Cerebellar cortex (tissue), 1 donor: ENCODE measurements around the gene HMGB4.

ENCODE experiments used
- DNase-seq: peaks from one replicate; pipeline ENCODE4 v3.0.0-alpha.2; 2015; ENCODE audit warnings: low spot score

The HMGB4 gene

GRCh38 chr1:33863779-33864178 lies at the start of gene HMGB4:
HMGB4 (plus strand) TSS chr1:33864079; CDS start chr1:33864192, 113 bp downstream.
- no peak for DNase-seq

DNA sequence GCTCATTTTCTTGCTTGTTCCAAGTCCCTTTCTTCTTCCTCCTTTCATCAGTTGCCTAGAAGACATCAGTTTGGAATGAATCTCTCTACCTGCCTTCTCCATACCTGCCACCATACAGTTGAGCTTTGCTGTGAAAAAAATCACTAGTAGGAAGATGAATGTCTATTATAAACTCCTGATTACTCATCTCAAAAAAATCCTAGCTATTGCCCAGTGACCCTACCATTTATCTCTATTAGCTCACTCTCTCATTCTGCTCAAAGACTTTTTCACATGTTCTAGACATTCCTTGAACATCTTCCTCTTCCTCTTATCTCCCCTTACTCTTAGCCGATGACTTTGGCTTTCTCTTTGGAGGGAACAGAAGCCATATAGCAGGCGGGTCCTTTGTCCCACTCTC lies 49.7 kb upstream of the HMGB4 start:
- DNase-seq, result no peak

- DNase-seq, result no peak
Measured at GRCh38 chr1:33815061-33815460, 48.8 kb upstream of the HMGB4 start.

DNA sequence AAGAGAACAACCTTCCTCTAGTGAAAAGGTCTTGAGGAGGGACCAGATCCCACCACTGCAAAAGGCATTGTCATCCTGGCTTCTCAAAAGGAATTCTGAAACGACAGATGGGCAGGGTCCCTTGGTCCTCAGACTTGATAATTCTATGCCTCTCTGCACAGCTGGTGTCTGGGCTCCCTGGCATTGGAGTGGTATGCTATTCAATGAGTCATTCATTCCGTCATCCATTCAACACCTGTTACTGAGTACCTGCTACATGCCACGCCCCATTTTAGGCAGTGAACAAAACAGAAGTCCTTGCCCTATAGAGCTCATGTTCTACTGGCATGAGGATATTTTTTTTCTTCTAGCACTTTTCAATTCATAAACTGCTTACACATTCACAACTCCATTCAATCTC lies 45.8 kb upstream of the HMGB4 start:
- no peak for DNase-seq

GRCh38 chr1:33819290-33819912 lies 44.5 kb upstream of the HMGB4 start:
- no peak for DNase-seq

GRCh38 chr1:33819913-33820311 lies 44.0 kb upstream of the HMGB4 start:
- no peak for DNase-seq

GRCh38 chr1:33820804-33821203 lies 43.1 kb upstream of the HMGB4 start:
- DNase-seq, result no peak

DNA sequence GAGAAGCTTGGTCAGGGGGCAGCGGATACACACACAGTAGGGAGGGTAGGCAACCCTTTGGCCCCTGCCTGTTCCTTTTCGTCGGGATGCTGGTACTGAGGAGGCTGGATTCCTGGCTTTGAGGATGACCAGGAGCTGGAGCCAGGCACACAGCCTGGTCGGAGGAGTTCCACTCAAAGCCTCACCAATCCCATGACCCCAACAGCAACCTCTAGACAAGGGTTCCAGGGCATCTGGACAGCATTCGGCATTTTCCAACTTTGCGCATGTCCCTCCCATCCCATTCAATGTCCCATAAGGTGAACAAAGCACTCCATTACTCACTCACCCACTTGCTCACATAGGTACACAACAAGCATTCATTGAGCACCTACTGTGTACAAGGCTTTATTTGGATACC lies 42.6 kb upstream of the HMGB4 start:
- no peak for DNase-seq

GRCh38 chr1:33822396-33822795 lies 41.5 kb upstream of the HMGB4 start:
- DNase-seq, result no peak

GRCh38 chr1:33823401-33823800 lies 40.5 kb upstream of the HMGB4 start:
- no peak for DNase-seq

GRCh38 chr1:33823830-33824229 lies 40.0 kb upstream of the HMGB4 start:
- DNase-seq, result no peak

DNA sequence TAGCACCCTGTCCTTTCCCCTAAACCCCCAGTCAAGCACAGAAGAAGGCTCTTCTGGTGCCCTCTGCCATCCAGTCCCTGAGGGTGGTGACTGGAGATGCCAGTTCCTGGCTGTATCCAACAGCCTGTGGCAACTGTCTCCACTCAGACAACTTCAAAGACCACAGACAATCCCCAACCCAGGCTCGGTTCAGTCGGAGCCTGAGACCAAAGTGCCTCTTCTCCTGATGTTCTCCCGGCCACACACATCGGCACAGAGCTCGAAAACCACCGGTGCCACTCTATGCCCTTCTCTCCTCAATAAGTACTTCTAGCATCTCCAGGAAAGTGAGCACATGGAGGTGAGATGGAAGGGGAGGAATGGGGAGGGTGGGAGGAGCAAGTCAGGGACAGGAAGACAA lies 39.6 kb upstream of the HMGB4 start:
- DNase-seq, result no peak

- DNase-seq, result no peak
Measured at GRCh38 chr1:33824971-33825370, 38.9 kb upstream of the HMGB4 start.

DNA sequence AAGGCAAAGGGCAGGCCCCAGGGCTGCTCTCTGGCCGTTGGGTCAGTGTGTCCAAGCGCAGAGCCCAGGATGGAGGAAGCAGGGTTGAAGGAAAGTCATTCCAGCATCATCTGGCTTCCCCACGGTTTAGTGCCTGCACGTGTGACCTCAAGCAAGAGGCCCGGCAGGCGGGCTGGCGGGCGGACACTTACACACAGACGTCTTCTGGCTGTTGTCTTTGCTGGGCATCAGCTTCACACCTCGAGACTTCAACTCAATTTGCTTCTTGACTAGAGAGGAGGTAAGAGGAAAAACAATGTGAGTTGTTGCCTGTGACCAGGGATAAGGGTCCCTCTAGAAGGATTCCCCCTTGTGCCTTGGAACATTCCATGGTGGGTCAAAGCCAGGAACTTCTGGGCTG lies 38.4 kb upstream of the HMGB4 start:
- no peak for DNase-seq

DNA sequence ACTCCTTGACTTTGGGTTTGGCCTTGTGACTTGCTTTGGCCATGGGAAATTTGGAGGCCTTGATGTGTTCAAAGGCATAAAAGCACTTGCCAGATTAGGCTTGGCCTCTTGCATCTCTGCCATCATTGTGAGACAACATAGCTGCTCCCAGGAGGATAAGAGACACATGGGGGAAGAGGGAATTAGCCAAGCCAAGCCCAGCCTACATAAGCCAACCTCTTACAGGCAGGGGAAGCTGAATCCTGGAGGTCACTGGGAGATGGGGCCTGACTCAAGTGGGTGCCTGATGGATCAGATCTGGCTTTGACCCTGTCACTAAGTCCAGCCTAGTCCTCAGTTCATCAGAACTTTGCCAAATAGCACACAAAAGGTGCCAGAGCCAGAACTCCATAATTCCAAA lies 37.6 kb upstream of the HMGB4 start:
- DNase-seq, result no peak

GRCh38 chr1:33826711-33827110 lies 37.2 kb upstream of the HMGB4 start:
- no peak for DNase-seq

DNA sequence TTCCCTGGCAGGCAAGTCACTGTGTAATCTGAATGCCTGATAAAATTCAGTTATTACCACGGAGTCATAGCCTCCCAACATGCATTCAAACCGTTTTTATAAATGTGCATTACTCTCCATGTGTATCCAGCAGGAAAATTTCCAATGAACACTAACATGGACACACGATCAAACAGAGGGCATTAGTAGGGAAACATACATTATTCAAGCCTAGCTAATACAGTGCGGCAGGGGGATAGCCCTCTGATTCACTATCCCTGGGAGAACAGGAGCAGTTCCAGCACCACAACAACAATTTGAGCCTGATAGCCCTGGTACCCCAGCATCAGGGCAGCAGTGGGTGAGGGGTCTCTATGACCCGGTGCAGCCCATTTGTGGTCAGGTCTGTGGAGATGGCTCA lies 35.8 kb upstream of the HMGB4 start:
- no peak for DNase-seq

DNA sequence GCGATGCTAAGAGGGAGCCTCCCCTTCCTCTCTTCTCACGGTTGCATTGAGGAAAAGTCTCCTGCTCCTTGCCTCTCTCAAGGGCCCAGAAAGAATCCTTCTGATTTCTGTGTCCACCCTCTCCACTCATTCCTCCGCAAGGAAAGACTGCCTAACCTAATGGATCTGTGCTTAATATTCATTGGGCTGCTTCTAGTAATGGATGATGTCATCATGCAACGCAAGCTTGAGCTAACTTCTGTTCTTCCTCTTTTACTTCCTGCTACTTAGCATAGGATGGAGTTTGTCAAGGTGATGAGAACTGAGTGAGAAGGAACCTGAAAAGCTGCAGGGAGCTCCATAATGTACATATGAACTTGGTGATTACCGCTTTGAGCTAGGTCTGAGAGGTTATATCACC lies 35.2 kb upstream of the HMGB4 start:
- DNase-seq, result no peak

GRCh38 chr1:33836911-33837310 lies 27.0 kb upstream of the HMGB4 start:
- DNase-seq, result no peak

- DNase-seq, result no peak
Measured at GRCh38 chr1:33837635-33838034, 26.2 kb upstream of the HMGB4 start.

- DNase-seq, result no peak
Measured at GRCh38 chr1:33841494-33841893, 22.4 kb upstream of the HMGB4 start.

DNA sequence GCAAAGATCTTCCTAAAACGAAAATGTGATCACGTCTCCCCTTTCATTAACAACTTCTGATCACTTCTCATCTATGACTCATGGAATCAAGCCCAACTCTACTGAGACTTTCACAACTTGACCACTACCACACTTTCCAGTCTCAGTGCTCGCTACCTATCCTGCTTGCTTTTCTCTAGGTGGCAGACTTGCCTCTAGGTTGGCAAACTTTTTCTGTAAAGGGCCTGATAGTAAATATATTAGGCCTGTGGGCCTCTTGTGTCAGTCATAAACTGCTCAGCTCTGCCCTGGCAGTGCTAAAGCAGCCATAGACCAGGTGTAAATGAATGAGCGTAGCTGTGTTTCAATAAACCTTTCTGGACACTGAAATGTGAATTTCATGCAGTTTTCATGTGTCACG lies 21.5 kb upstream of the HMGB4 start:
- no peak for DNase-seq

GRCh38 chr1:33844166-33844565 lies 19.7 kb upstream of the HMGB4 start:
- no peak for DNase-seq

DNA sequence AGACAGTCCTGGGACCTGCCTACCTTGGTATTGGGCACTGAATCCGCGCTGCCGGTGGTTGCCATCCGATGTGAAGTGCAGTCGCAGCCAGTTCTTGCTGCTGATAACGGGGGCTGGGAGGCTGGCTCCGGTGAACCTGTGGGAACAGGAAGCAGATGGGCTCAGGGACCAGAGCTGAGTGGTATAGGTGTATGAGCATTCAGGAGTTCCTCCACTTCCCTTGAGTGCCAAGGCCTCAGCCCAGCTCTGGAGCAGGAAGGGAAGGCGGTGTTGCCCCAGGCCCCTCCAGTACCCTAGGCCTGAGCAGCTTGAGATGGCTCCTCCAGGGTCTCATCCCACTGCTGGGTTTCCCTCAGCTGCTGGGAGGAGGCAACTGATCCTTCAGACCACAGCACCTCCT lies 17.0 kb upstream of the HMGB4 start:
- no peak for DNase-seq
